ENCODE measurements around the gene SRSF6. TPM values are rescaled to one million over a fixed set of nuclear protein-coding genes. Genes with fewer than 3 reads are reported as not detected.

Gene SRSF6
- total and polyA plus RNA-seq, 2 of the 4 experiments (the other 2 are of a cell fraction) = 72.4 to 134 TPM

- Histone ChIP-seq H3K36me3 (ENCODE audit: control insufficient read depth, insufficient read depth, low read length) (no peaks in the 10 kb centered on the region), H2AK5ac (ENCODE audit: low read depth, low read length) (no peak overlapping the region), H3K27me3 (ENCODE audit: control insufficient read depth, insufficient read depth, low read length) (no peaks in the 10 kb centered on the region), H3K56ac (ENCODE audit: extremely low read depth, insufficient read depth, low read length) (no peak overlapping the region), H3K18ac (ENCODE audit: low read depth, low read length) (no peak overlapping the region), H4K91ac (ENCODE audit: insufficient read depth, low read depth, low read length) (no peak overlapping the region), H3K23ac (ENCODE audit: low read depth, low read length) (no peak overlapping the region), H2BK15ac (ENCODE audit: low read depth, low read length) (no peak overlapping the region), H3K4me3 (ENCODE audit: insufficient read depth, low read depth, low read length) (no peak overlapping the region), H3K79me1 (ENCODE audit: low read depth in 1 of 2, low read length in 2 of 2) (no peaks in the 10 kb centered on the region), H3K14ac (replicated peaks; ENCODE audit: low read depth, low read length) (no peak overlapping the region), H3K4ac (ENCODE audit: low read depth, low read length) (no peak overlapping the region), H2AK9ac (replicated peaks; ENCODE audit: low read depth, low read length, poor library complexity) (no peak overlapping the region), H2AFZ (replicated peaks; ENCODE audit: low read length, poor library complexity) (no peak overlapping the region), H3K9me1 (ENCODE audit: insufficient read depth, low read length) (no peaks in the 10 kb centered on the region), H3K4me2 (ENCODE audit: low read depth, low read length) (no peak overlapping the region), H4K20me1 (ENCODE audit: insufficient read depth, low read length) (no peaks in the 10 kb centered on the region), H3K4me1 (ENCODE audit: control insufficient read depth, insufficient read depth, low read length) (no peaks in the 10 kb centered on the region), H4K8ac (ENCODE audit: low read depth in 2 of 2, low read length in 2 of 2) (no peak overlapping the region), H3K27ac (ENCODE audit: insufficient read depth, low read length) (no peak overlapping the region), H2BK5ac (ENCODE audit: low read depth, low read length, poor library complexity, severe bottlenecking) (no peak overlapping the region), H2BK20ac (ENCODE audit: low read depth, low read length) (no peak overlapping the region), H4K5ac (ENCODE audit: low read depth, low read length) (no peak overlapping the region), H2BK120ac (ENCODE audit: low read depth, low read length) (no peak overlapping the region), H3K9me3 (ENCODE audit: control insufficient read depth, insufficient read depth, low read length) (peaks cover 2% of the 10 kb centered on the region), H3K9ac (ENCODE audit: low read depth, low read length) (no peak overlapping the region)
- dilution Hi-C loops (cut with HindIII; ENCODE audit: low sequenced_read_pairs, unreplicated experiment) = no loop called here
- ATAC-seq (ENCODE audit: low read depth) (no peak), DNase-seq (no peak)
- TF ChIP-seq, protein P1, sequence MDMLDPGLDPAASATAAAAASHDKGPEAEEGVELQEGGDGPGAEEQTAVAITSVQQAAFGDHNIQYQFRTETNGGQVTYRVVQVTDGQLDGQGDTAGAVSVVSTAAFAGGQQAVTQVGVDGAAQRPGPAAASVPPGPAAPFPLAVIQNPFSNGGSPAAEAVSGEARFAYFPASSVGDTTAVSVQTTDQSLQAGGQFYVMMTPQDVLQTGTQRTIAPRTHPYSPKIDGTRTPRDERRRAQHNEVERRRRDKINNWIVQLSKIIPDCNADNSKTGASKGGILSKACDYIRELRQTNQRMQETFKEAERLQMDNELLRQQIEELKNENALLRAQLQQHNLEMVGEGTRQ (IDR thresholded peaks at IDR 0.05; ENCODE audit: low read depth, low read length) = no peak
- TF ChIP-seq RFX5 (IDR thresholded peaks at IDR 0.05; ENCODE audit: low read depth, low read length) (no peak), CHD1 (IDR thresholded peaks at IDR 0.05; ENCODE audit: low read depth, low read length) (no peak)
- ChIA-PET CTCF (no interaction called here), POLR2A (ENCODE audit: unreplicated experiment) (no interaction called here)
- no TSS peak for BruUV-seq (replicated peaks)
- intact Hi-C loops (cut with micrococcal nuclease) = no loop called here
- no CpG with 5 or more reads among the region's 6 CpGs for WGBS, 2 experiments (ENCODE audit: extremely low coverage in 2 of 2, insufficient read length in 1 of 2)
- in situ Hi-C loops (cut with MboI; ENCODE audit: low sequenced_read_pairs) = no loop called here
Observed at GRCh38 chr20:43416591-43417228, 41.0 kb upstream of the SRSF6 start.
